Measurements from ENCODE around the gene NEU4. TPM values are rescaled to one million over a fixed set of nuclear protein-coding genes. Genes with fewer than 3 reads are reported as not detected.

Gene NEU4
- total RNA-seq, 4 donors from 2014 or later: 3.0 to 119 (median 19.4) TPM

- Histone ChIP-seq H3K36me3 (no peaks in the 10 kb centered on the region), H3K27me3 (peaks cover 18 to 22% (median 20%) of the 10 kb centered on the region in 3 donors), H3K4me1 (peaks cover 13 to 17% of the 10 kb centered on the region in 2 donors), H3K4me3 (no peak overlapping the region), H3K9me3 (no peaks in the 10 kb centered on the region), H3K27ac (peak overlapping the region; percentile 43 to 79 (median 72))
- intact Hi-C loops (cut with DNase I; ENCODE audit: low total_unique reads) (no loop called here), in situ Hi-C loops (cut with MboI; ENCODE audit: low sequenced_read_pairs in 4 of 4) (no loop called here)
- no peak for DNase-seq
- no peak for ATAC-seq
- TF ChIP-seq POLR2A (IDR thresholded peaks at IDR 0.05) (no peak), CTCF (IDR thresholded peaks at IDR 0.05 in 4 of 5, conservative IDR thresholded peaks at IDR 0.05 in 1 of 5) (no peak)
Measured at GRCh38 chr2:241859017-241859435, 50.0 kb downstream of the NEU4 start.

- ATAC-seq: peak; percentile 85 to 86
- no peaks in the 10 kb centered on the region for H3K9me3 ChIP-seq
- TF ChIP-seq CTCF (IDR thresholded peaks at IDR 0.05 in 4 of 5, conservative IDR thresholded peaks at IDR 0.05 in 1 of 5) (no peak), POLR2A (IDR thresholded peaks at IDR 0.05) (peak; percentile 30 to 45)
Measured at GRCh38 chr2:241859436-241860183, 50.6 kb downstream of the NEU4 start.

GRCh38 chr2:241860184-241861078 lies 51.4 kb downstream of the NEU4 start:
- in situ Hi-C loops (cut with MboI; ENCODE audit: low sequenced_read_pairs in 4 of 4): no loop called here
- Histone ChIP-seq H3K9me3 (no peaks in the 10 kb centered on the region), H3K36me3 (no peaks in the 10 kb centered on the region), H3K4me3 (peak overlapping the region in 3 of 4 donors; percentile 30 to 43 (median 35)), H3K27me3 (peaks cover 32 to 34% (median 34%) of the 10 kb centered on the region in 3 donors), H3K27ac (peak overlapping the region; percentile 60 to 79 (median 72)), H3K4me1 (peaks cover 13 to 17% of the 10 kb centered on the region in 2 donors)
- TF ChIP-seq POLR2A (IDR thresholded peaks at IDR 0.05): no peak
- no peak for TF ChIP-seq CTCF (IDR thresholded peaks at IDR 0.05 in 4 of 5, conservative IDR thresholded peaks at IDR 0.05 in 1 of 5)
- DNase-seq (peak in 1 of 2 donors; percentile 18), ATAC-seq (peak; percentile 17 to 44)
- intact Hi-C loops (cut with DNase I; ENCODE audit: low total_unique reads): no loop called here

More at GRCh38 chr2:241859436-241860183, 50.6 kb downstream of the NEU4 start:
- H3K4me1 ChIP-seq: peaks cover 13 to 17% of the 10 kb centered on the region in 2 donors
- H3K36me3 ChIP-seq: no peaks in the 10 kb centered on the region
- in situ Hi-C loops (cut with MboI; ENCODE audit: low sequenced_read_pairs in 4 of 4): no loop called here
- peak overlapping the region; percentile 60 to 79 (median 72) for H3K27ac ChIP-seq
- peak in 1 of 2 donors; percentile 59 for DNase-seq
- peaks cover 24 to 26% (median 26%) of the 10 kb centered on the region in 3 donors for H3K27me3 ChIP-seq
- intact Hi-C loops (cut with DNase I; ENCODE audit: low total_unique reads): no loop called here
- peak overlapping the region; percentile 18 to 43 (median 32) for H3K4me3 ChIP-seq

- no peak for DNase-seq
- H3K27me3 ChIP-seq: peaks cover 40 to 43% (median 41%) of the 10 kb centered on the region in 3 donors
- in situ Hi-C loops (cut with MboI; ENCODE audit: low sequenced_read_pairs in 4 of 4): no loop called here
- H3K4me3 ChIP-seq: no peak overlapping the region
- ATAC-seq: no peak
- H3K4me1 ChIP-seq: peaks cover 13 to 17% of the 10 kb centered on the region in 2 donors
- H3K36me3 ChIP-seq: no peaks in the 10 kb centered on the region
- intact Hi-C loops (cut with DNase I; ENCODE audit: low total_unique reads): no loop called here
- no peaks in the 10 kb centered on the region for H3K9me3 ChIP-seq
- TF ChIP-seq CTCF (IDR thresholded peaks at IDR 0.05 in 4 of 5, conservative IDR thresholded peaks at IDR 0.05 in 1 of 5): no peak
- no peak overlapping the region for H3K27ac ChIP-seq
Measured at GRCh38 chr2:241861264-241861663, 52.3 kb downstream of the NEU4 start.

All from gastrocnemius medialis (tissue), 4 donors.